ENCODE data around the gene CINP.
"Not testable (repeated sequence)": the region's sequence is repeated elsewhere in the genome, so short reads cannot be mapped to it uniquely, and the experiment has no call there.

CINP gene

DNA sequence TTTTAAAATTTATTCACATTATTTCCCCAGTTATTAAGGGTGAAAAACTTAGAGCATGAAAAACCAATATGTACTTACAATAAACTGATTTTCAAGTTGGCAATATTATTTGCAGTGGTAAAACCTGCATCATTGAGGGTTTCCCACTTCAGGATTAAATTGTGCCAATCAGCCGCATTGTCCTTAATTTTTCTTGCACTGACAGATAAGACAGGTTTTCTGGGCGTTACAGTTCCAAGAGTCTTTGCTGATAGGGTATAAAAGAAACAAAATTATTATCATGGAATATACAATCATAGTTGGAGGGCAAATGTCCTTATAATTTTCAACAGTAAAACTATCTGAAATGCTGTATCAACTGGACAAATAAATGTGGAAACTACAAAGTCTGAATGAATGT, 3.3 kb downstream of the CINP start:
- TF ChIP-seq, protein P1, sequence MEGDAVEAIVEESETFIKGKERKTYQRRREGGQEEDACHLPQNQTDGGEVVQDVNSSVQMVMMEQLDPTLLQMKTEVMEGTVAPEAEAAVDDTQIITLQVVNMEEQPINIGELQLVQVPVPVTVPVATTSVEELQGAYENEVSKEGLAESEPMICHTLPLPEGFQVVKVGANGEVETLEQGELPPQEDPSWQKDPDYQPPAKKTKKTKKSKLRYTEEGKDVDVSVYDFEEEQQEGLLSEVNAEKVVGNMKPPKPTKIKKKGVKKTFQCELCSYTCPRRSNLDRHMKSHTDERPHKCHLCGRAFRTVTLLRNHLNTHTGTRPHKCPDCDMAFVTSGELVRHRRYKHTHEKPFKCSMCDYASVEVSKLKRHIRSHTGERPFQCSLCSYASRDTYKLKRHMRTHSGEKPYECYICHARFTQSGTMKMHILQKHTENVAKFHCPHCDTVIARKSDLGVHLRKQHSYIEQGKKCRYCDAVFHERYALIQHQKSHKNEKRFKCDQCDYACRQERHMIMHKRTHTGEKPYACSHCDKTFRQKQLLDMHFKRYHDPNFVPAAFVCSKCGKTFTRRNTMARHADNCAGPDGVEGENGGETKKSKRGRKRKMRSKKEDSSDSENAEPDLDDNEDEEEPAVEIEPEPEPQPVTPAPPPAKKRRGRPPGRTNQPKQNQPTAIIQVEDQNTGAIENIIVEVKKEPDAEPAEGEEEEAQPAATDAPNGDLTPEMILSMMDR (IDR thresholded peaks at IDR 0.05), result no peak
- H3K9me3 ChIP-seq, result no peaks in the 10 kb centered on the region
- peaks cover 25 to 27% of the 10 kb centered on the region in 2 experiments for H3K4me1 ChIP-seq (ENCODE audit: control insufficient read depth in 1 of 2, insufficient read depth in 1 of 2, low read depth in 1 of 2, low read length in 1 of 2)
- no peaks in the 10 kb centered on the region for H3K27me3 ChIP-seq
- peak overlapping the region; percentile 21 for H3K27ac ChIP-seq
- peaks cover 38% of the 10 kb centered on the region for H3K36me3 ChIP-seq
- H3K4me3 ChIP-seq (ENCODE audit: low read depth in 1 of 2, low read length in 1 of 2), result no peak overlapping the region

DNA sequence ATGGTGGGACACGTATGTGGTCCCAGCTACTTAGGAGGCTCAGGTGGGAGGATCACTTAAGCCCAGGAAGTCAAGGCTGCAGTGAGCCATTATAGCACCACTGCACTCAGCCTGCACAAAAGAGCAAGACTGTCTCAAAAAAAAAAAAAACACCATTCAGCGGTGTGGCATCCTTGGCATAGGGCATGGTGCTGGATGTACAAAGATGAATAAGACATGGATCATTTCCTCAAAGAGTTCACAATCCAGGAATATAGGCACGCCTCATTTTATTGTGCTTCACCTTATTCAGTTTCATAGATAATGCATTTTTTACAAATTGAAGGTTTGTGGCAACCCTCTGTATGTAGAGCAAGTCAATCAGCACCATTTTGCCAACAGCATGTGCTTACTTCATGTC, 6.4 kb downstream of the CINP start:
- TF ChIP-seq, protein P1 (IDR thresholded peaks at IDR 0.05), result no peak
- Histone ChIP-seq H3K4me1 (ENCODE audit: control insufficient read depth in 1 of 2, insufficient read depth in 1 of 2, low read depth in 1 of 2, low read length in 1 of 2) (peaks cover 34% of the 10 kb centered on the region in 2 experiments), H3K27me3 (no peaks in the 10 kb centered on the region), H3K4me3 (ENCODE audit: low read depth in 1 of 2, low read length in 1 of 2) (no peak overlapping the region), H3K36me3 (peaks cover 40% of the 10 kb centered on the region), H3K27ac (no peak overlapping the region), H3K9me3 (no peaks in the 10 kb centered on the region)

DNA sequence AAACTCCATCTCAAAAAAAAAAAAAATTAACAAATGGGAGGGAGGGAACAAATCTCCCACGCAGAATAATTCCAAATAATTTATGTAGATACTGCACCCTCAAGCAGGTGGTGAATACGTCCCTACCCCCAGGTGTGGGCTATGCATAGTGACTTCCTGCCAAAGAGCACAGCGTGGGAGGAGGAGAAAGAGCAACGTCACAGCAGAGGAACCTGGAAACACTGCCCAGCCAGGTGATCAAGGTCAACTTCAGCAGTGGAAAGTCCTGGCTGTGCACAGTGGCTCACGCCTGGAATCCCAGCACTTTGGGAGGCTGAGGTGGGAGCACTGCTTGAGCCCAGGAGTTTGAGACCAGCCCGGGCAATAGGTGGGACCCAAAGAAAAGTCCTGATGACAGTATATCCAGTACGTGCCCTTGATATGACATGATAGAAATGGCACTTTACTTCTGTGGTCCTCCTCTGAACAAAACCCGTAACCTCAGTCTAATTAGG, 9.5 kb downstream of the CINP start:
- peak overlapping the region; percentile 26 to 43 for H3K4me3 ChIP-seq (ENCODE audit: low read depth in 1 of 2, low read length in 1 of 2)
- peaks cover 46% of the 10 kb centered on the region in 2 experiments for H3K4me1 ChIP-seq (ENCODE audit: control insufficient read depth in 1 of 2, insufficient read depth in 1 of 2, low read depth in 1 of 2, low read length in 1 of 2)
- H3K27me3 ChIP-seq, result no peaks in the 10 kb centered on the region
- no peaks in the 10 kb centered on the region for H3K9me3 ChIP-seq
- H3K36me3 ChIP-seq, result peaks cover 41% of the 10 kb centered on the region
- H3K27ac ChIP-seq, result peak overlapping the region; percentile 99
- TF ChIP-seq, protein P1 (IDR thresholded peaks at IDR 0.05), result no peak

DNA sequence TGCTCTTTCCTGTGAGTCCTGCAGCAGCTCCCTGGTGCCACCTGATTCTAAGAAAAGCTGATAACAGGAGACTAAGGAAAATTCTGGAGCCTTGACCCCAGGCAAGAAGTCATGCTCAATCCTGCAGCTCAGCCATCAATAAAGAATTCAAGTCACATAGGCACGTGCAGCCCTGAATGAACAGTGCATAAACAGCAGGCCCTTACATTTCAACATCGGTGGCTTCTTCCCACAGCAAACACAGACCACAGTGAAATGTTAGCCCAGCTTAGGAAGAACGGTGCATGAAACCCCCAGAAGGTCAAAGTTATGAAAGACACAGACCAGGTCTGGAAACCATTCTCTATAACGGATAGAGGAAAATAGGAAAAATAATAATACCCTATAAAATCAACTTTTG, 10.5 kb downstream of the CINP start:
- peak overlapping the region; percentile 99 for H3K27ac ChIP-seq
- peaks cover 42% of the 10 kb centered on the region for H3K36me3 ChIP-seq
- peak overlapping the region; percentile 24 to 43 for H3K4me3 ChIP-seq (ENCODE audit: low read depth in 1 of 2, low read length in 1 of 2)
- TF ChIP-seq, protein P1 (IDR thresholded peaks at IDR 0.05), result no peak
- H3K4me1 ChIP-seq (ENCODE audit: control insufficient read depth in 1 of 2, insufficient read depth in 1 of 2, low read depth in 1 of 2, low read length in 1 of 2), result peaks cover 46% of the 10 kb centered on the region in 2 experiments
- H3K9me3 ChIP-seq, result no peaks in the 10 kb centered on the region
- no peaks in the 10 kb centered on the region for H3K27me3 ChIP-seq

DNA sequence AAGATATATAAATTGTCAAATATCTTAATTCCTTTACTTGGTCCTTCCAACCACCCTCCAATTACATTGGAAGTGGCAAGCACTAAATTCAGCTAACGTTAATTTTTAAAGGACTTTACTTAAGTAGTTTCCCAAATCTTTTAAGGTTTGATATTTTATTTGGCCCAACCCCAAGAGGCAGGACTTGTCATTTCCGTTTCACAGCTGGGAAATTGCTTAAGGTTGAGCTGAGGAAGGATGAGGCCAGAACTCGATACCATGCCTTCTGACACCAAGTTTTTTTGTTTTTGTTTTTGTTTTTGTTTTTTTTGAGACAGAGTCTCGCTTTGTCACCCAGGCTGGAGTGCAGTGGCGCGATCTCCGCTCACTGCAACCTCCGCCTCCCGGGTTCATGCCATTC, 11.1 kb downstream of the CINP start:
- Histone ChIP-seq H3K4me3 (ENCODE audit: low read depth in 1 of 2, low read length in 1 of 2) (peak overlapping the region in 1 of 2 experiments; percentile 43), H3K36me3 (peaks cover 37% of the 10 kb centered on the region), H3K27ac (peak overlapping the region; percentile 99), H3K4me1 (ENCODE audit: control insufficient read depth in 1 of 2, insufficient read depth in 1 of 2, low read depth in 1 of 2, low read length in 1 of 2) (peaks cover 46% of the 10 kb centered on the region in 2 experiments)
- not testable (repeated sequence) for H3K27me3 ChIP-seq, H3K9me3 ChIP-seq

DNA sequence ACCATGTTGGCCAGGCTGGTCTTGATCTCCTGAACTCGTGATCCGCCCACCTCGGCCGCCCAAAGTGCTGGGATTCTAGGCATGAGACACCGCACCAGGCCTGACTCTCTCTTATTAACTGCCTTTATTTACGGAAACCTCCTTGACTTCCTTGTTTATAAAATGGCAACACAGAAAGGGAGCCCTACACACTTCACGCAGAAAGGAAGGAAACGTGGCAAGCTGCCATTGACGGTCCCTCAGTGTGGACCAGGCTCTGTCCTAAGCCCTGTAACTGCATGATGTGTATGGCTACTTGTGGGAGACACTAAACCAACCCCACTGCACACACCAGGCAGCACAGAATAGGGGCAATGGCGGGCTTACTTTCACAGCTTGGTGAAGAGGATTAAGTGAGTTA, 11.7 kb downstream of the CINP start:
- Histone ChIP-seq H3K27ac (peak overlapping the region; percentile 99), H3K36me3 (peaks cover 39% of the 10 kb centered on the region), H3K9me3 (no peaks in the 10 kb centered on the region), H3K4me3 (ENCODE audit: low read depth in 1 of 2, low read length in 1 of 2) (peak overlapping the region in 1 of 2 experiments; percentile 43), H3K4me1 (ENCODE audit: control insufficient read depth in 1 of 2, insufficient read depth in 1 of 2, low read depth in 1 of 2, low read length in 1 of 2) (peaks cover 46% of the 10 kb centered on the region in 2 experiments), H3K27me3 (no peaks in the 10 kb centered on the region)
- TF ChIP-seq, protein P1 (IDR thresholded peaks at IDR 0.05), result no peak
